HepG2 (cell line): ENCODE measurements around the gene OAS3. TPM values are rescaled to one million over a fixed set of nuclear protein-coding genes. Genes with fewer than 3 reads are reported as not detected.
A peak's percentile ranks its signal among the peaks of the same experiment; 100 is the strongest.

ENCODE experiments used
- CSRNP2 ChIP-seq: sonication (generic); formaldehyde crosslinking; conservative IDR thresholded peaks from 2 replicates; pipeline ENCODE4 v1.8.0; 2022; ENCODE audit warnings: low read depth, missing genetic modification reagents
- GMEB2 ChIP-seq: IDR thresholded peaks from 2 replicates; pipeline ENCODE4 v1.6.1; 2016; ENCODE audit warnings: missing biosample characterization, missing genetic modification reagents, low read depth
- JUND ChIP-seq: sonication (generic); formaldehyde crosslinking; IDR thresholded peaks from 2 replicates; pipeline ENCODE4 v1.8.0; 2022; ENCODE audit warnings: mild to moderate bottlenecking, missing genetic modification reagents
- MAFF ChIP-seq: IDR thresholded peaks from 2 replicates; pipeline ENCODE4 v1.6.1; 2011; ENCODE audit warnings: low read depth, low read length, improper control_type of control experiment
- MTA1 ChIP-seq: sonication (generic); formaldehyde crosslinking; IDR thresholded peaks from 2 replicates; pipeline ENCODE4 v1.4.0; 2020; ENCODE audit warnings: missing genetic modification reagents, mild to moderate bottlenecking, borderline replicate concordance
- RAD21 ChIP-seq: fragments of 450-650 bp; formaldehyde crosslinking; IDR thresholded peaks from 2 replicates; pipeline ENCODE4 v1.5.0; 2020; ENCODE audit warnings: mild to moderate bottlenecking
- SMC3 ChIP-seq: IDR thresholded peaks from 2 replicates; pipeline ENCODE4 v1.6.1; 2011; ENCODE audit warnings: low read length, improper control_type of control experiment
- STAG1 ChIP-seq: sonication (generic); formaldehyde crosslinking; IDR thresholded peaks from 2 replicates; pipeline ENCODE4 v1.4.0; 2020; ENCODE audit warnings: missing genetic modification reagents
- TSC22D2 ChIP-seq: sonication (generic); formaldehyde crosslinking; IDR thresholded peaks from 2 replicates; pipeline ENCODE4 v1.5.1; 2020; ENCODE audit warnings: missing genetic modification reagents, mild to moderate bottlenecking, borderline replicate concordance
- XRCC5 ChIP-seq: fragments of 200-400 bp; formaldehyde crosslinking; optimal IDR thresholded peaks from 2 replicates; pipeline ENCODE3; 2017; ENCODE audit warnings: mild to moderate bottlenecking, low read length
- polyA plus RNA-seq, 8 experiments: library from polyadenylated mRNA; depleted of rRNA in 3 of 8; stranded (reverse) in 7 of 8; unstranded in 1 of 8; fragments of >200 nt; fragmentation: Illumina TruSeq in 4 of 8; extraction: Trizol in 4 of 8; gene quantifications; 2 replicates each; pipeline versions ENCODE4 v1.2.1 to v1.2.3, GENCODE V29; 2011 to 2016; ENCODE audit warnings: low read depth in 4 of 8, missing spikeins in 1 of 8, mixed read lengths in 1 of 8; ENCODE audit not compliant: insufficient read depth in 1 of 8
- total RNA-seq, 5 experiments: library from RNA; depleted of rRNA; stranded (reverse); fragments of >200 nt; fragmentation: Illumina TruSeq; extraction: Trizol; gene quantifications; 2 replicates each; pipeline ENCODE4 v1.2.3, GENCODE V29; 2016; ENCODE audit warnings: low read depth in 1 of 5

Gene OAS3
- total and polyA plus RNA-seq, 2 of the 13 experiments (the other 11 are each of a cell fraction or from before 2014, with no cell fraction given): 4.8 to 10.5 TPM

GRCh38 chr12:112992541-112993398 lies 54.5 kb downstream of the OAS3 start (continued):
- no peak for TF ChIP-seq GMEB2 (CRISPR knock-in tag)
- TF ChIP-seq XRCC5: peak; percentile 94
- TF ChIP-seq SMC3: peak; percentile 88
- no peak for TF ChIP-seq MAFF
- TF ChIP-seq STAG1 (CRISPR knock-in tag): peak; percentile 87
- TF ChIP-seq MTA1 (CRISPR knock-in tag): no peak
- TF ChIP-seq CSRNP2 (CRISPR knock-in tag): no peak
- no peak for TF ChIP-seq JUND (CRISPR knock-in tag)
- TF ChIP-seq RAD21: peak; percentile 72
- TF ChIP-seq TSC22D2 (CRISPR knock-in tag): peak; percentile 36; the same call in 1 of the 2 replicates
- TF ChIP-seq, all 625 proteins: peak for 12
